ENCODE measurements around the gene OSBPL1A. TPM values are rescaled to one million over a fixed set of nuclear protein-coding genes. Genes with fewer than 3 reads are reported as not detected.

OSBPL1A gene
- total and polyA plus RNA-seq, 2 of the 8 experiments (the other 6 are each of a cell fraction or from before 2014, with no cell fraction given): 53.2 to 74.9 TPM

GRCh38 chr18:24278591-24278990, 119.0 kb downstream of the OSBPL1A start:
- no peak overlapping the region for H2AK5ac ChIP-seq (ENCODE audit: low read depth, low read length)
- H3K4me1 ChIP-seq (replicated peaks in 1 of 4; ENCODE audit: control insufficient read depth in 3 of 4, insufficient read depth in 4 of 4, low read length in 3 of 4): no peaks in the 10 kb centered on the region
- no peak overlapping the region for H4K91ac ChIP-seq (replicated peaks; ENCODE audit: insufficient read length, low read length)
- no peak overlapping the region for H3K14ac ChIP-seq (ENCODE audit: insufficient read length)
- no peak overlapping the region for H2AFZ ChIP-seq (ENCODE audit: low read length)
- CTCF ChIA-PET (ENCODE audit: partially characterized antibody): interaction anchor here (0.6 kb wide), 1 partner anchor 15 kb away, joined by 3 read pairs; no protein-coding TSS in a partner anchor
- 91% methylated on average over 3 of the region's 3 CpGs; no CpG with 5 or more reads in 1 of the 2 experiments for WGBS, 2 experiments (ENCODE audit: extremely low coverage in 1 of 2, insufficient coverage in 1 of 2, insufficient read length in 1 of 2, insufficient replicate concordance in 2 of 2, low coverage in 1 of 2, low lambda C conversion rate in 2 of 2, missing lambda C conversion rate in 1 of 2)
- no peak overlapping the region for H3K4me2 ChIP-seq (ENCODE audit: insufficient read depth in 1 of 2, low read depth in 2 of 2, low read length in 2 of 2)
- H3K36me3 ChIP-seq (ENCODE audit: control insufficient read depth in 2 of 4, insufficient read depth in 4 of 4, low read length in 3 of 4): peaks cover 0 to 6% (median 0%) of the 10 kb centered on the region in 4 experiments; a peak in 1 of 8 replicates
- no peak overlapping the region for H3K56ac ChIP-seq (replicated peaks; ENCODE audit: insufficient read length, low read depth, low read length)
- H2BK12ac ChIP-seq (ENCODE audit: low read depth, low read length): no peak overlapping the region
- H3K23me2 ChIP-seq (ENCODE audit: low read depth, low read length): no peaks in the 10 kb centered on the region
- H3K27me3 ChIP-seq (replicated peaks in 1 of 4; ENCODE audit: control insufficient read depth in 3 of 4, extremely low read depth in 1 of 4, insufficient read depth in 3 of 4, low read length in 3 of 4): no peaks in the 10 kb centered on the region
- TF ChIP-seq TCF12 (IDR thresholded peaks at IDR 0.05; ENCODE audit: low read depth, low read length) (no peak), SP2 (IDR thresholded peaks at IDR 0.05; ENCODE audit: low read length) (no peak), EZH2 (IDR thresholded peaks at IDR 0.05; ENCODE audit: low read depth, low read length, severe bottlenecking) (no peak), ASH2L (IDR thresholded peaks at IDR 0.05; ENCODE audit: low read length) (no peak), TAF1 (IDR thresholded peaks at IDR 0.05; ENCODE audit: low read depth, low read length) (no peak), ATF3 (IDR thresholded peaks at IDR 0.05; ENCODE audit: insufficient read depth, low read depth, low read length) (no peak), GABPA (IDR thresholded peaks at IDR 0.05; ENCODE audit: borderline replicate concordance, insufficient read depth, low read length) (no peak), EGR1 (IDR thresholded peaks at IDR 0.05; ENCODE audit: borderline replicate concordance, low read depth, low read length) (no peak), CBX8 (IDR thresholded peaks at IDR 0.05; ENCODE audit: borderline replicate concordance, low read depth, low read length) (no peak), TBP (IDR thresholded peaks at IDR 0.05; ENCODE audit: low read depth, low read length) (no peak), POLR2A (IDR thresholded peaks at IDR 0.05; ENCODE audit: control extremely low read depth in 1 of 2, low read depth in 2 of 2, low read length in 2 of 2) (no peak), NRF1 (IDR thresholded peaks at IDR 0.05; ENCODE audit: low read depth, low read length) (no peak), CHD2 (IDR thresholded peaks at IDR 0.05; ENCODE audit: low read length) (no peak), MAFK (IDR thresholded peaks at IDR 0.05; ENCODE audit: low read depth, low read length) (no peak)
- no peak overlapping the region for H2BK15ac ChIP-seq (ENCODE audit: low read length)
- FAIRE-seq: no peak
- POLR2A ChIA-PET (ENCODE audit: partially characterized antibody): no interaction called here
- H4K20me1 ChIP-seq (replicated peaks in 1 of 2; ENCODE audit: control insufficient read depth in 1 of 2, insufficient read depth in 2 of 2, low read length in 2 of 2): no peaks in the 10 kb centered on the region
- no peak for DNase-seq (ENCODE audit: low read depth in 1 of 2, low spot score in 2 of 2)
- H3K9me3 ChIP-seq (ENCODE audit: insufficient read depth in 2 of 2, low read depth in 1 of 2, low read length in 1 of 2): 0 out of 4 replicates have a peak, but pooled peaks cover 0 to 6% of the 10 kb centered on the region in 2 experiments
- no peak overlapping the region for H3K4ac ChIP-seq (replicated peaks; ENCODE audit: insufficient read length, low read depth, low read length)
- H3K4me3 ChIP-seq (ENCODE audit: extremely low read depth in 1 of 4, insufficient read depth in 2 of 4, low read depth in 3 of 4, low read length in 4 of 4): no peak overlapping the region
- H3K18ac ChIP-seq (ENCODE audit: extremely low read depth, low read length): no peak overlapping the region
- no peak overlapping the region for H3K23ac ChIP-seq (ENCODE audit: insufficient read length)
- H4K8ac ChIP-seq (ENCODE audit: extremely low read depth, insufficient read depth, low read length): no peak overlapping the region
- H2BK120ac ChIP-seq (replicated peaks; ENCODE audit: low read depth, low read length): no peak overlapping the region
- H3K27ac ChIP-seq (ENCODE audit: low read depth, low read length): no peak overlapping the region
- H2BK20ac ChIP-seq (ENCODE audit: low read length): no peak overlapping the region
- no peak overlapping the region for H3K9ac ChIP-seq (replicated peaks in 1 of 4; ENCODE audit: extremely low read depth in 1 of 4, low read depth in 3 of 4, low read length in 3 of 4)
- H2BK5ac ChIP-seq (ENCODE audit: low read depth, low read length): no peak overlapping the region
- no peaks in the 10 kb centered on the region for H3K79me1 ChIP-seq (ENCODE audit: low read depth, low read length)
- H3K79me2 ChIP-seq (ENCODE audit: control insufficient read depth in 1 of 2, insufficient read depth in 2 of 2, low read length in 2 of 2): no peaks in the 10 kb centered on the region
- no peak overlapping the region for H4K5ac ChIP-seq (ENCODE audit: insufficient read length, low read depth, low read length)
